Spleen (tissue), 7 donors: ENCODE results near the gene LRP2.

Experiments used
- CTCF ChIP-seq, 11 experiments: fragments of 200-600 bp in 7 of 11; fragments of 450-650 bp in 4 of 11; sonication (generic) in 4 of 11; IDR thresholded peaks in 8 of 11; conservative IDR thresholded peaks in 3 of 11; 1 replicate in 7 of 11; 2 replicates in 4 of 11; pipeline versions ENCODE4 v1.4.0 to v1.8.0; 2016 to 2021; ENCODE audit warnings: antibody characterized with exemption in 11 of 11, inconsistent platforms in 4 of 11, mild to moderate bottlenecking in 1 of 11
- POLR2A ChIP-seq, 3 donors: fragments of 450-650 bp; IDR thresholded peaks; one replicate each; pipeline ENCODE4 v1.5.1; 2017; ENCODE audit warnings: antibody characterized with exemption in 3 of 3, mild to moderate bottlenecking in 1 of 3
- POLR2AphosphoS5 ChIP-seq, 3 donors: sonication (generic); formaldehyde crosslinking; IDR thresholded peaks; one replicate each; pipeline ENCODE4 v1.5.1; 2017; ENCODE audit warnings: antibody characterized with exemption in 3 of 3
- donor health status: DM: no; HTN: no; CAD: no; lungs with moderate emphysema.
- donor health status: DM: no; HTN: no; CAD: no.
- donor health status: DM: no; HTN: no; CAD: no.

- no peak for TF ChIP-seq POLR2A (IDR thresholded peaks at IDR 0.05)
- TF ChIP-seq CTCF (IDR thresholded peaks at IDR 0.05 in 8 of 11, conservative IDR thresholded peaks at IDR 0.05 in 3 of 11): no peak
- no peak for TF ChIP-seq POLR2AphosphoS5 (IDR thresholded peaks at IDR 0.05)
Observed at GRCh38 chr2:169090133-169090820, 272.1 kb downstream of the LRP2 start.
